KMS-11 (cell line): ENCODE results near the gene FLVCR2.

ENCODE experiments used
- H2AFZ ChIP-seq: fragments of 200-600 bp; sonication (generic); 2 replicates; pipeline ENCODE4 v1.6.1; 2016; ENCODE audit warnings: antibody characterized with exemption, mixed run types, low read depth
- H3K27ac ChIP-seq: fragments of 200-600 bp; sonication (generic); 2 replicates; pipeline ENCODE4 v1.6.1; 2016; ENCODE audit warnings: mild to moderate bottlenecking, mixed run types
- H3K27me3 ChIP-seq: fragments of 200-600 bp; sonication (generic); 2 replicates; pipeline ENCODE4 v1.6.1; 2017; ENCODE audit warnings: mild to moderate bottlenecking, low read depth, mixed run types, moderate library complexity; ENCODE audit not compliant: insufficient read depth
- H3K36me3 ChIP-seq: fragments of 200-600 bp; sonication (generic); 2 replicates; pipeline ENCODE4 v1.6.1; 2017; ENCODE audit warnings: mild to moderate bottlenecking, mixed run types; ENCODE audit not compliant: insufficient read depth
- H3K4me1 ChIP-seq: fragments of 200-600 bp; sonication (generic); 2 replicates; pipeline ENCODE4 v1.6.1; 2016; ENCODE audit warnings: mild to moderate bottlenecking, low read depth, mixed run types; ENCODE audit not compliant: poor library complexity, severe bottlenecking
- H3K4me2 ChIP-seq: fragments of 200-600 bp; sonication (generic); 2 replicates; pipeline ENCODE4 v1.7.0; 2016; ENCODE audit warnings: mild to moderate bottlenecking, mixed run types
- H3K4me3 ChIP-seq: fragments of 200-600 bp; sonication (generic); IDR thresholded peaks from 2 replicates; pipeline ENCODE4 v1.6.1; 2017; ENCODE audit warnings: low read depth, low read length, mixed read lengths; ENCODE audit not compliant: insufficient read depth
- H3K79me2 ChIP-seq: fragments of 200-600 bp; sonication (generic); 2 replicates; pipeline ENCODE4 v1.6.1; 2016; ENCODE audit warnings: low read depth, mixed run types; ENCODE audit not compliant: insufficient read depth
- H3K9ac ChIP-seq: fragments of 200-600 bp; sonication (generic); 2 replicates; pipeline ENCODE4 v1.6.1; 2016; ENCODE audit warnings: mild to moderate bottlenecking, mixed run types
- H4K20me1 ChIP-seq: fragments of 200-600 bp; sonication (generic); 2 replicates; pipeline ENCODE4 v1.6.1; 2016; ENCODE audit warnings: mild to moderate bottlenecking, mixed run types; ENCODE audit not compliant: insufficient read depth
- CTCF ChIP-seq: fragments of 200-600 bp; sonication (generic); conservative IDR thresholded peaks from 2 replicates; pipeline ENCODE4 v1.6.1; 2017; ENCODE audit warnings: low read depth, mild to moderate bottlenecking, antibody characterized with exemption, low read length, moderate library complexity, mixed read lengths

The FLVCR2 gene

GRCh38 chr14:75648066-75648838, 69.8 kb downstream of the FLVCR2 start:
- Histone ChIP-seq H3K4me2 (no peak overlapping the region), H3K36me3 (no peaks in the 10 kb centered on the region), H3K9ac (no peak overlapping the region), H2AFZ (no peak overlapping the region), H3K4me1 (no peaks in the 10 kb centered on the region), H3K79me2 (no peaks in the 10 kb centered on the region), H3K4me3 (no peak overlapping the region), H3K27ac (no peak overlapping the region), H4K20me1 (no peaks in the 10 kb centered on the region), H3K27me3 (no peaks in the 10 kb centered on the region)
- no peak for TF ChIP-seq CTCF

GRCh38 chr14:75649337-75649736, 70.9 kb downstream of the FLVCR2 start:
- H3K79me2 ChIP-seq: no peaks in the 10 kb centered on the region
- no peak overlapping the region for H3K4me2 ChIP-seq
- no peak overlapping the region for H3K27ac ChIP-seq
- no peak overlapping the region for H2AFZ ChIP-seq
- no peaks in the 10 kb centered on the region for H3K36me3 ChIP-seq
- no peaks in the 10 kb centered on the region for H3K4me1 ChIP-seq
- H4K20me1 ChIP-seq: no peaks in the 10 kb centered on the region
- no peak for TF ChIP-seq CTCF
- no peaks in the 10 kb centered on the region for H3K27me3 ChIP-seq
- H3K9ac ChIP-seq: no peak overlapping the region
- H3K4me3 ChIP-seq: no peak overlapping the region

GRCh38 chr14:75649773-75650172, 71.4 kb downstream of the FLVCR2 start:
- Histone ChIP-seq H2AFZ (no peak overlapping the region), H4K20me1 (no peaks in the 10 kb centered on the region), H3K4me1 (no peaks in the 10 kb centered on the region), H3K4me3 (no peak overlapping the region), H3K9ac (no peak overlapping the region), H3K79me2 (no peaks in the 10 kb centered on the region), H3K27ac (no peak overlapping the region), H3K36me3 (no peaks in the 10 kb centered on the region), H3K27me3 (no peaks in the 10 kb centered on the region), H3K4me2 (no peak overlapping the region)
- TF ChIP-seq CTCF: no peak

DNA sequence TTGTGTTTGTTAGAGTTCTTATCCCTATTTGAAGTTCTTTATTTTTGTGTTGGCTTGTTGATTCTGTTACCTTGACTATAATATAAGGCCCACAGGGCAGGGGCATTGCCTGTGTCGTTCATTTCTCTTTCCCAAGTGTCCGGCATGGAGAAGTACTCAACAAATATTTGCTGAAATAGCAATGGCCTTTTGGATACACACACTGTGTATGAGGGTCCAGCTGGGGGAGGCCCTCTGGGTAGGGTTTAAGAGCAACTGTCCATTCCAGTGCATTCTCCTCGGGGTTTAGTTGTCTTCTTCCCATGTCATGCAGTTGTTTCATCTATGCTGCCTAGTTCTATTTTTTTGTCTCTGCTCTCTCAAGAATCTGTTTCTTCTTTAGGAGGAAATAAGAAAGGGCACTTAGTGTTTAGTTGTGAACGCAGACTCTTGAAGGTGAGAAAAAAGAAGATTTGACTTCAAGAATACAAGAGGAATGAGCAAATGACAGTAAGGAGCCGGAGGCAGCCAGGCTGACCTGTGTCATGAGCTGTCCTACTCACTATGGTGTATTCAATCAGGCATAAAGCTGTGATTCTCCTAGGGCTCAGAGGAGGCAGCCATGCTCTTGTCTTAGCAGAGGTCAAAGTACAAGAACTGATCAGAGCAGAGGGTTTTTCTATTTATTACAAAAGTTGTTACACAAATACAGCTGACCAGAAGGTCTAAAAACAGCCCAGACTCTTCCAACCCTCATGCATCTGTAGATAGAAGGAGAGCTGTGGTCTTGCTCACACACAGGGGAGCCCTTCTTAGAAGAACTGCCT, 72.0 kb downstream of the FLVCR2 start:
- no peak overlapping the region for H3K4me3 ChIP-seq
- H3K79me2 ChIP-seq: no peaks in the 10 kb centered on the region
- H3K36me3 ChIP-seq: no peaks in the 10 kb centered on the region
- H2AFZ ChIP-seq: no peak overlapping the region
- no peak overlapping the region for H3K4me2 ChIP-seq
- no peak for TF ChIP-seq CTCF
- H4K20me1 ChIP-seq: no peaks in the 10 kb centered on the region
- no peaks in the 10 kb centered on the region for H3K27me3 ChIP-seq
- H3K4me1 ChIP-seq: no peaks in the 10 kb centered on the region
- no peak overlapping the region for H3K27ac ChIP-seq
- no peak overlapping the region for H3K9ac ChIP-seq
